ENCODE results near the gene SYT17. TPM values are rescaled to one million over a fixed set of nuclear protein-coding genes. Genes with fewer than 3 reads are reported as not detected.

Gene SYT17
- total RNA-seq, 1 experiment from 2014 or later = 36.6 TPM

GRCh38 chr16:19210968-19211367, 42.9 kb downstream of the SYT17 start:
- H3F3A ChIP-seq (ENCODE audit: insufficient read depth, low read depth) = peaks cover 8% of the 10 kb centered on the region; the same call in 1 of the 2 replicates
- no peaks in the 10 kb centered on the region for H3K79me2 ChIP-seq (ENCODE audit: low read depth)
- intact Hi-C loops (cut with micrococcal nuclease; ENCODE audit: unreplicated experiment) = loop anchor here (10.0 kb wide), 1 partner anchor 164 kb away; no protein-coding TSS in a partner anchor
- BruUV-seq (replicated peaks) = no TSS peak
- ChIA-PET POLR2A (ENCODE audit: unreplicated experiment) (interaction anchor here (0.6 kb wide), 1 partner anchor 103 kb away, joined by 5 read pairs; no protein-coding TSS in a partner anchor), CTCF (no interaction called here)
- no peak for DNase-seq
- H3K4me3 ChIP-seq = no peak overlapping the region
- peaks cover 25% of the 10 kb centered on the region for H3K4me1 ChIP-seq (replicated peaks; ENCODE audit: insufficient read depth)
- peak overlapping the region; percentile 38; the same call in 1 of the 2 replicates for H3K4me2 ChIP-seq
- H3K27ac ChIP-seq = peak overlapping the region; percentile 54
- H4K20me1 ChIP-seq (ENCODE audit: insufficient read depth) = no peaks in the 10 kb centered on the region
- peaks cover 14% of the 10 kb centered on the region; the same call in 1 of the 2 replicates for H3K36me3 ChIP-seq (ENCODE audit: low read depth)
- H2AFZ ChIP-seq = no peak overlapping the region
- TF ChIP-seq CTCF (conservative IDR thresholded peaks at IDR 0.05) = no peak
- TF ChIP-seq EZH2 (IDR thresholded peaks at IDR 0.05; ENCODE audit: low read depth) = no peak
- no peaks in the 10 kb centered on the region for H3K9me2 ChIP-seq (ENCODE audit: insufficient read depth)
- peaks cover 17% of the 10 kb centered on the region; the same call in 1 of the 2 replicates for H3K9me3 ChIP-seq (ENCODE audit: insufficient read depth, low read depth)
- no peaks in the 10 kb centered on the region for H3K27me3 ChIP-seq (ENCODE audit: insufficient read depth, low read depth)

GRCh38 chr16:19212059-19212458, 44.0 kb downstream of the SYT17 start:
- POLR2A ChIA-PET (ENCODE audit: unreplicated experiment) = no interaction called here
- Histone ChIP-seq H3K79me2 (ENCODE audit: low read depth) (no peaks in the 10 kb centered on the region), H3F3A (ENCODE audit: insufficient read depth, low read depth) (peaks cover 10% of the 10 kb centered on the region; the same call in 1 of the 2 replicates), H3K36me3 (ENCODE audit: low read depth) (peaks cover 14% of the 10 kb centered on the region; the same call in 1 of the 2 replicates), H3K4me2 (no peak overlapping the region), H3K27ac (no peak overlapping the region), H3K9me2 (ENCODE audit: insufficient read depth) (no peaks in the 10 kb centered on the region), H2AFZ (no peak overlapping the region), H4K20me1 (ENCODE audit: insufficient read depth) (no peaks in the 10 kb centered on the region), H3K4me1 (replicated peaks; ENCODE audit: insufficient read depth) (peaks cover 25% of the 10 kb centered on the region), H3K9me3 (ENCODE audit: insufficient read depth, low read depth) (peaks cover 17% of the 10 kb centered on the region; the same call in 1 of the 2 replicates), H3K27me3 (ENCODE audit: insufficient read depth, low read depth) (no peaks in the 10 kb centered on the region), H3K4me3 (no peak overlapping the region)
- BruUV-seq (replicated peaks) = no TSS peak
- no peak for TF ChIP-seq EZH2 (IDR thresholded peaks at IDR 0.05; ENCODE audit: low read depth)
- no peak for TF ChIP-seq CTCF (conservative IDR thresholded peaks at IDR 0.05)
- CTCF ChIA-PET = interaction anchor here (0.6 to 0.7 kb wide), 2 partner anchors 22 to 409 kb away, joined by 3 read pairs; no protein-coding TSS in a partner anchor
- no peak for DNase-seq
- intact Hi-C loops (cut with micrococcal nuclease; ENCODE audit: unreplicated experiment) = loop anchor here (10.0 kb wide), 1 partner anchor 163 kb away; no protein-coding TSS in a partner anchor

- Histone ChIP-seq H2AFZ (no peak overlapping the region), H3K4me2 (no peak overlapping the region), H3K9me3 (ENCODE audit: insufficient read depth, low read depth) (peaks cover 17% of the 10 kb centered on the region; the same call in 1 of the 2 replicates), H3K79me2 (ENCODE audit: low read depth) (no peaks in the 10 kb centered on the region), H3K9me2 (ENCODE audit: insufficient read depth) (no peaks in the 10 kb centered on the region), H3K27ac (no peak overlapping the region), H3K4me1 (replicated peaks; ENCODE audit: insufficient read depth) (peaks cover 25% of the 10 kb centered on the region), H3K27me3 (ENCODE audit: insufficient read depth, low read depth) (no peaks in the 10 kb centered on the region), H4K20me1 (ENCODE audit: insufficient read depth) (no peaks in the 10 kb centered on the region), H3K4me3 (no peak overlapping the region), H3K36me3 (ENCODE audit: low read depth) (peaks cover 14% of the 10 kb centered on the region; the same call in 1 of the 2 replicates), H3F3A (ENCODE audit: insufficient read depth, low read depth) (peaks cover 15% of the 10 kb centered on the region; the same call in 1 of the 2 replicates)
- DNase-seq = no peak
- intact Hi-C loops (cut with micrococcal nuclease; ENCODE audit: unreplicated experiment) = loop anchor here (10.0 kb wide), 1 partner anchor 161 kb away; no protein-coding TSS in a partner anchor
- POLR2A ChIA-PET (ENCODE audit: unreplicated experiment) = no interaction called here
- CTCF ChIA-PET = no interaction called here
- no TSS peak for BruUV-seq (replicated peaks)
- TF ChIP-seq EZH2 (IDR thresholded peaks at IDR 0.05; ENCODE audit: low read depth) (no peak), CTCF (conservative IDR thresholded peaks at IDR 0.05) (peak; percentile 26; the same call in 1 of the 2 replicates)
These were observed 45.8 kb downstream of the SYT17 start for GRCh38 chr16:19213885-19214284.

All from PC-9 (cell line).